ENCODE measurements around the gene GAS6.
"Not testable (repeated sequence)": the region's sequence is repeated elsewhere in the genome, so short reads cannot be mapped to it uniquely, and the experiment has no call there.

The GAS6 gene

GRCh38 chr13:113881614-113882266 is 17.9 kb upstream of the GAS6 start:
- no peak overlapping the region for H3K4me3 ChIP-seq (ENCODE audit: low read length)

GRCh38 chr13:113880651-113881611 is 17.1 kb upstream of the GAS6 start:
- TF ChIP-seq ZNF274 (IDR thresholded peaks at IDR 0.05; ENCODE audit: low read depth, low read length) = no peak
- no peak overlapping the region for H3K4me3 ChIP-seq (ENCODE audit: low read length)

More at GRCh38 chr13:113881614-113882266, 17.9 kb upstream of the GAS6 start:
- no peak for TF ChIP-seq ZNF274 (IDR thresholded peaks at IDR 0.05; ENCODE audit: low read depth, low read length)

GRCh38 chr13:113879494-113880360 is 15.9 kb upstream of the GAS6 start:
- H3K4me3 ChIP-seq (ENCODE audit: low read length) = no peak overlapping the region
- no peak for TF ChIP-seq ZNF274 (IDR thresholded peaks at IDR 0.05; ENCODE audit: low read depth, low read length)

GRCh38 chr13:113879017-113879416 is 15.1 kb upstream of the GAS6 start:
- H3K4me3 ChIP-seq (ENCODE audit: low read length) = no peak overlapping the region
- no peak for TF ChIP-seq ZNF274 (IDR thresholded peaks at IDR 0.05; ENCODE audit: low read depth, low read length)

GRCh38 chr13:113877149-113877990 is 13.5 kb upstream of the GAS6 start:
- H3K4me3 ChIP-seq (ENCODE audit: low read length) = no peak overlapping the region
- TF ChIP-seq ZNF274 (IDR thresholded peaks at IDR 0.05; ENCODE audit: low read depth, low read length) = no peak

- TF ChIP-seq ZNF274 (IDR thresholded peaks at IDR 0.05; ENCODE audit: low read depth, low read length) = no peak
- H3K4me3 ChIP-seq (ENCODE audit: low read length) = no peak overlapping the region
These were observed 12.7 kb upstream of the GAS6 start for GRCh38 chr13:113876346-113877148.

GRCh38 chr13:113875837-113876281 is 12.0 kb upstream of the GAS6 start:
- no peak overlapping the region for H3K4me3 ChIP-seq (ENCODE audit: low read length)
- TF ChIP-seq ZNF274 (IDR thresholded peaks at IDR 0.05; ENCODE audit: low read depth, low read length) = no peak

- no peak for TF ChIP-seq ZNF274 (IDR thresholded peaks at IDR 0.05; ENCODE audit: low read depth, low read length)
These were observed 11.5 kb upstream of the GAS6 start for GRCh38 chr13:113875429-113875815.

GRCh38 chr13:113874579-113875428 is 10.9 kb upstream of the GAS6 start:
- no peak for TF ChIP-seq ZNF274 (IDR thresholded peaks at IDR 0.05; ENCODE audit: low read depth, low read length)
- no peak overlapping the region for H3K4me3 ChIP-seq (ENCODE audit: low read length)

More at GRCh38 chr13:113875429-113875815, 11.5 kb upstream of the GAS6 start:
- H3K4me3 ChIP-seq (ENCODE audit: low read length) = no peak overlapping the region

- TF ChIP-seq ZNF274 (IDR thresholded peaks at IDR 0.05; ENCODE audit: low read depth, low read length) = no peak
- no peak overlapping the region for H3K4me3 ChIP-seq (ENCODE audit: low read length)
These were observed 10.3 kb upstream of the GAS6 start for GRCh38 chr13:113874177-113874576.

- H3K4me3 ChIP-seq (ENCODE audit: low read length) = no peak overlapping the region
- no peak for TF ChIP-seq ZNF274 (IDR thresholded peaks at IDR 0.05; ENCODE audit: low read depth, low read length)
These were observed 5.4 kb upstream of the GAS6 start for GRCh38 chr13:113869263-113869662.

GRCh38 chr13:113867913-113868312 is 4.0 kb upstream of the GAS6 start:
- H3K4me3 ChIP-seq (ENCODE audit: low read length) = not testable (repeated sequence)
